GM21528 (cell line): ENCODE results near the gene IREB2.
A peak's percentile ranks its signal among the peaks of the same experiment; 100 is the strongest.
"Not testable (repeated sequence)": the region's sequence is repeated elsewhere in the genome, so short reads cannot be mapped to it uniquely, and the experiment has no call there.

ENCODE experiments used
- ATAC-seq: cut with Tn5 transposase; IDR thresholded peaks from one replicate; pipeline ENCODE4 v1.9.1; 2021; ENCODE audit warnings: mild to moderate bottlenecking, moderate library complexity; ENCODE audit not compliant: unreplicated experiment, low FRiP score

The IREB2 gene

DNA sequence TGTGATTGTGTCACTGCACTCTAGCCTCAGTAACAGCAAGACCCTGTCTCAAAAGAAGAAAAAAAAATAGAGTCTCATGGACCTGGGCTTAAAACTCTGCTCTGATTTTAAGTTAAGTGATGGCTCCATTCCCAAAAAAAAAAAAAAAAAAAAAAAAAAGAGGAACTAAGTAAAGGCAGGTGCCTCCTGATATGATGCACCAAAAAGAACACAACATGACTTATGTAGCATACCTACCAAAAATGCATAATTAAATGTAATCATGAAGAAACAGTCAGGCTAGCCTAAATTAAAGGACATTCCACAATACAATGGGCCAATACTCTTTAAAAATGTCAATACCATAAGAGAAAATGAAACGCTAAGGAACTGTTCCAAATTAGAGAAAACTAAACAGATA lies 5.4 kb upstream of the IREB2 start:
- no peak for ATAC-seq

DNA sequence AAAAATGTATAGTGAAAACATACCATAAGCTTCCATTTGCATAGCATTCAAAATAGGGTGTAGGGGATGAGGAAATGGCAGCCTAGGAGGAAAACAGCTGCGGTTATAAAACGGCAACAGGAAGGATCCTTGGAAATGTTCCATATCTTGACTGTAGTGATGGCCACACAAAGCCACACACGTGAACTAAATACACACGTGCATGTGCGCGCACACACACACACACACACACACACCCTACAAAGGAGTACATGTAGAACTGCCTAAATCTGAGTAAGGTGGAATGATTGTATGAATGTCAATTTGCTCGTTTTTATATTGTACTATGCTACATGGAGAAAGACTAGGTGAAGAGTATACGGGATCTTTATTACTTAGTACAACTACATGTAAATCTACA lies 3.9 kb upstream of the IREB2 start:
- ATAC-seq = no peak

GRCh38 chr15:78434711-78435110 lies 3.3 kb upstream of the IREB2 start:
- ATAC-seq = not testable (repeated sequence)

DNA sequence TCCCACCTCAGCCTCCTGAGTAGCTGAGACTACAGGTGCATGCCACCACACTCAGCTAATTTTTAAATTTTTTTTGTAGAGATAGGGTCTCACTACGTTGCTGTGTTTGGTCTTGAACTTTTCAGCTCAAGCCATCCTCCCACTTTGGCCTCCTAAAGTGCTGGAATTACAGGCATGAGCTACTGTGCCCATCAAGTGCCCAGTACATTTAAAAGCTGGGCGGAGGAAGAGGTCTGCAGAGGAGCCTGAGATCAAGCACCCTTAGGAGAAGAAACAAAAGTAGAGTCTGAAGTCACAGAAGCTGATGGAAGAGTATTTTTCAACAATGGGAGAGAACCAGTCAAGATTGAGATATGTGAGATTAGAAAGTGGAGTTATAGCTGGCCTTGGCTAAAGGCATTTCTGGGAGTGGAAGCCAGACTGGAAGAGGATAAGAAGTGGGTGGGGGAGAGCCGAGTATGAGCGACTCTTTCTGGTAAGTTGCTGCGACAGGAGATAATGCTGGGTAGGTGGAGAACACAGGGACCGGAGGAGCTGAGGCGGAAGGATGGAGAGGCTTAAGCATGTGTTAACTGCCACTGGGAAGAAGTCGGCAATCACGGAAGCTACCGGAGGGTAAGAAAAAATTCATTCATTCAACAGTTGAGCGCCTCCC lies 782 bp upstream of the IREB2 start:
- no peak for ATAC-seq

DNA sequence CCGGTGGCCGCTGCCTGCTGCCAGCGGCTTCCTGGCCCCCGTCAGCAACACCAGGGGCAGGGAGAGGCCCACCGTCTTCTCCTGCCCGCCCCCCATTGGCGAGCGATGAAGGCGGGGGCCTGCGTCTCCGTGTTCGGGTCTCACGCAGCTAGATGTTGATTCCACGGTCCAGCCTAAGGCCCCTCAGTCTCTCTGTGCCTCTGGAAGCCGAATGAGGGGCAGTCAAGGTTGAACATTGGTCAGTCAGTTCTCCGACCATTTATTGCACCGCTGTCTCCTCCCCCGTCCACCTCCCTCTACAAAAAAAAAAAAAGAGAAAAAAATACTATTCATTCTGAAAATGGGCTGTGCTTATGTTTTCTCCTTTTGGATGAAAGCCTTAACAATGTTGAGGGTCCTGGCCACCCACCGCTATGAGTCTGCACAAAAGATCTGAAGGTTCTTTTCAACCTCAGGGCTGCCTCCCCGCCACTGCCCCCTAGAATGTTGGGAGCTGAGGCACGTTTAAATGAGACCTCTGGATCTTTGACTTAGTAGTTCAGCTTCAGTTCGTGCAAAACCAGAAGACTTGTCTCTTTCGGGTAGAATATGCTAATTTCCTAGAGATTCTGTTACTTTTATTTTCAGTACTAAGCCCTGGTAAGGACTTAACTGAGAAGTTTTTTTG lies 736 bp downstream of the IREB2 start:
- ATAC-seq = peak; percentile 8

GRCh38 chr15:78440375-78441373 lies 2.7 kb downstream of the IREB2 start:
- no peak for ATAC-seq

- ATAC-seq = no peak
Observed at GRCh38 chr15:78444255-78444654, 6.2 kb downstream of the IREB2 start.

- no peak for ATAC-seq
Observed at GRCh38 chr15:78445875-78446274, 7.9 kb downstream of the IREB2 start.

GRCh38 chr15:78446551-78446950 lies 8.5 kb downstream of the IREB2 start:
- no peak for ATAC-seq

DNA sequence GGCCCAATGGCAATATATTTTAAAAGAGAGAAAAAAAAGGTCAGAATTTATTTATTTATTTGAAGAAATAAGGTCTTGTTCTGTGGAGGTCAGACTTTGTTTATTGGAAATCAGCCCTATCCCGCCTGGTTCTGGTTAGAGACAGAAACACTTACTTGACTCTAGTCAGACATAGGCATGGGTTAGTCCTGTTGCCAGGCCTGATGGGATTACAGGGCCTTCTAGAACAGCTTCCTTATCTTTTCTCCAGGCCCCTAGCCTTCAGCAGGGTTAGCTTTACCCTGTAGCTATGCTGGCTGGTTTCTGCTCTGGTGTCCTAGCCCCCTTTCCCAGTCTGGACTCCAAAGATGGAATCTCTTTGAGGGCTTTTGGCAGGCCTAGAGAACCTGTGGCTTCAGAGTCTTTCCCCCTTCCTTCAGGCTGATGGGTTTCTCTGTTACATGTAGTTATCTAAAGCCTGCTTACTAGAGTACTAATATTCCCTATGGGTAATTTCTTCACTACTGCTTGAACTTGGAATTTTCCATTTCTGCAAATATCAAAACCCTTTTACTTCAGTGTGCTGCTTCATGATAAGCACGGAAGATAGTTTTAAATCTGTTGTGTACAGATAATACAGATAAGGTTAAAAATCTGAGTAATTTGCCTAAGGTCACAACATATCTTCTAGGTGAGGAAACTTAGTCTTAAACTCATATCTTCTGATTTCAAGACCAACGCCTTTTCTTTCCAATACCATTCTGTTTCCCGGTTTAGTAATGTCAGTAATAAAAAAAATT lies 10.6 kb downstream of the IREB2 start:
- ATAC-seq = no peak

- no peak for ATAC-seq
Observed at GRCh38 chr15:78449220-78449999, 11.4 kb downstream of the IREB2 start.

DNA sequence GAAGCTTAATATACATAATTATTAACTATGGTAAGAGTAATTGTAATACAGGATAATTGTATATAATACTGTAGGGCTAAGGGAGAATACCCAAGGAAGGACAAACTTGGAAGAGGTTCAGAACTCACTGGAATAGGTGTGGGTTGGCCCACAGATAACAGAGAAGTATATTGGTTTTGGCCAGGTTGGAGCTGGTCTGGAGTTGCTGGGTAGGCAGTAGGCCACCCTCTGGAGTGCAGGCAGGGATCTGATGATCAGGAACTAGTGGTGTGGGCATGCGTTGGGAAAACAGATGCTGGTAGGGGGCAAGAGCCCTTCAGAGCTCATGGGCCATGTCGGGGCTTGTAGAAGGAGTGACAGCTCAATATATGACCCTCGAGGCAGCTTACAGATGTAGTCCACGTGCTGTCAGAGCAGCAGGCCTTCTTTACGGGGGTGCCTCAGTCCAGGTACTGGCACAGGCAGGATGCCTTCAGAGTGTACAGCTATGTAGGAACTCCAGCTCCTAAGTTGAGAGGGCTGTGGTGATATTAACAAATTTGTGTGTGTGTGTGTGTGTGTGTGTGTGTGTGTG lies 12.4 kb downstream of the IREB2 start:
- no peak for ATAC-seq

DNA sequence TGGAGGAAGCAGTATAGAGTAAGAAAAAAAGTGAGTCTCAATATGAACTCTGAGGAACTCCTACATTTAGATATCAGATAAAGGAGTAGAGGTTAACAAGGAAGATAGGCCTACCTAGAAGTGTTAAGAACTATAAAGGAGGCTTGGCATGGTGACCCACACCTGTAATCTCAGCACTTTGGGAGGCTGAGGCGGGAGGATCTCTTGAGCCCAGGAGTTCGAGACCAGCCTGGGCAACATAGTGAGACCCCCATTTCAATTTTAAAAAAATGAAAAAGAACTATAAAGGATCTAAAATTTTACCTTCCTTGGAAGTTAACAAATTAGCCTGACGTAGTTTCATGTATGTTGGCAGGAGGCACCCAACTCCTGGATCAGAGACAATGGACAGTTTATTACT lies 14.5 kb downstream of the IREB2 start:
- no peak for ATAC-seq

GRCh38 chr15:78453447-78453846 lies 15.4 kb downstream of the IREB2 start:
- no peak for ATAC-seq

DNA sequence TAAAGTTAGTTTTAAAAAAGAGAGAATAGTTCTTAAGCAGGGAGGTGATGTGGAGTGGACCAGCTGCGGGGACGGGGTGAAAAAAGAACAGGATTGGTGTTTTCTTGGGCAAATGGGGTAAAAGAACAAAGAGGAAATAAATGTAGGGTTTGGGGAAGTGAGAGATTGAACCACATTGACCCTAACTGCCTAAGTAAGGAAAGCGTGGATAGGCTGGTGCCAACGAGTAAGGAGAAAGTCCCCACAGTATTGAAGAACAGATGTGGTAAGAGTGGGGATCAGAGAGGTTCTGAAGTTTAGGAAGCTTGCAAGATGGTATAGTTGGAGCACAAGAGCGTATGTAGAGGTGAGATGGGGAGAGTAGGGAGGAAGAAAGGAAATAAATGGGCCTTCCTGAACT lies 17.0 kb downstream of the IREB2 start:
- no peak for ATAC-seq

DNA sequence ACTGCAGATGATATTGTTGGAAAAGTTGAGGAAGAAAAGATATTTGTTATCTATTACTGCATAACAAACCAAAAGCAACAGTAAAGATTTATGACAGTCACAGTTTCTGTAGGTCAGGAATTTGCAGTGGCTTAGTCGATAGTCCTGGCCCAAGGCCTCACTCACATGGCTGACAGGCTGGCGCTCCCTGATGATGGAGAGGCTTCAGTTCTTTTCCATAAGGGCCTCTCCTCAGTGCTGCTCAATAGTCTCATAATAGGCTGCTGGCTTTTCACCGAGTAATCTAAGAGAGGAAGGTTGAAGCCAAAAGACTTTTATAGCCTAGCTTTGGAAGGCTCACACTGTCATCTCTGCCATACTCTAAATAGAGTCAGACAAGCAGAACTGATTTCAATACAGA lies 17.7 kb downstream of the IREB2 start:
- no peak for ATAC-seq

- ATAC-seq = no peak
Observed at GRCh38 chr15:78456426-78456825, 18.4 kb downstream of the IREB2 start.

DNA sequence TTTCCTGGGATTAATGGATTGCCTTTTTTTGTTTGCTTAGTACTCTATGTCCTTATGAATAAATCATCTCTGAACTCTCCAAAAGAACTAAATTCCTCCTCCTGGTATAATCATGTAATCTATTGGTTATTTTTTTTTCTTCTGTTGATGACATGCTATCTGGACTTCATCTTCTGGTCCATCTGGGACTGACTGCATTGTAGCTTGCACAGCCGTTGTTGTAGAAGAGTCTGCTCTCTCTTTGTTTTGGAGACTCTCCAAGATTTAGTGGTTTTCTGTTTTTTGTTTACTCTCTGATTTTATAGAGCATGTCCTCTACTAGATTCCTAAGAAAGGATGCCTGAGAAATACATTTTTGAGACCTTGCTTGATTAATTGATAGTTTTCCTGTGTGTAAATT lies 19.1 kb downstream of the IREB2 start:
- ATAC-seq = no peak

GRCh38 chr15:78460737-78461136 lies 22.7 kb downstream of the IREB2 start:
- ATAC-seq = no peak
